GM19035 (cell line): Measurements from ENCODE around the gene FAM114A1.

Experiments
- ATAC-seq: cut with Tn5 transposase; IDR thresholded peaks from one replicate; pipeline ENCODE4 v1.9.1; 2021; ENCODE audit not compliant: unreplicated experiment

The FAM114A1 gene

GRCh38 chr4:38857354-38858096, 10.1 kb upstream of the FAM114A1 start:
- ATAC-seq: peak; percentile 45

GRCh38 chr4:38858097-38858420, 9.5 kb upstream of the FAM114A1 start:
- peak; percentile 9 for ATAC-seq

GRCh38 chr4:38859501-38859900, 8.1 kb upstream of the FAM114A1 start:
- no peak for ATAC-seq

GRCh38 chr4:38860788-38861424, 6.7 kb upstream of the FAM114A1 start:
- ATAC-seq: peak; percentile 49

GRCh38 chr4:38861791-38862190, 5.8 kb upstream of the FAM114A1 start:
- ATAC-seq: no peak

- ATAC-seq: no peak
Observed at GRCh38 chr4:38865445-38865844, 2.2 kb upstream of the FAM114A1 start.

- ATAC-seq: no peak
Observed at GRCh38 chr4:38866973-38867477, 581 bp upstream of the FAM114A1 start.

- ATAC-seq: no peak
Observed at GRCh38 chr4:38868059-38868960, 704 bp downstream of the FAM114A1 start.

GRCh38 chr4:38869511-38869910, 1.9 kb downstream of the FAM114A1 start:
- no peak for ATAC-seq

- no peak for ATAC-seq
Observed at GRCh38 chr4:38870098-38870808, 2.6 kb downstream of the FAM114A1 start.

- ATAC-seq: no peak
Observed at GRCh38 chr4:38871593-38871992, 4.0 kb downstream of the FAM114A1 start.

- ATAC-seq: no peak
Observed at GRCh38 chr4:38872620-38873019, 5.0 kb downstream of the FAM114A1 start.

GRCh38 chr4:38873290-38873944, 5.8 kb downstream of the FAM114A1 start:
- ATAC-seq: no peak

- ATAC-seq: no peak
Observed at GRCh38 chr4:38876636-38877035, 9.0 kb downstream of the FAM114A1 start.

- no peak for ATAC-seq
Observed at GRCh38 chr4:38884254-38884653, 16.6 kb downstream of the FAM114A1 start.

GRCh38 chr4:38889143-38889542, 21.5 kb downstream of the FAM114A1 start:
- no peak for ATAC-seq

- no peak for ATAC-seq
Observed at GRCh38 chr4:38891051-38891983, 23.7 kb downstream of the FAM114A1 start.

GRCh38 chr4:38894322-38894982, 26.8 kb downstream of the FAM114A1 start:
- no peak for ATAC-seq

- ATAC-seq: no peak
Observed at GRCh38 chr4:38896940-38897339, 29.3 kb downstream of the FAM114A1 start.
